ENCODE data around the gene SARDH. TPM values are rescaled to one million over a fixed set of nuclear protein-coding genes. Genes with fewer than 3 reads are reported as not detected.

SARDH gene
- total and polyA plus RNA-seq, 9 of the 15 experiments (the other 6 are each of a cell fraction or from before 2014, with no cell fraction given): 0.14 TPM; not detected in 8

- ATAC-seq: no peak
- peak in 1 of 4 experiments; percentile 11 for DNase-seq (ENCODE audit: extremely low read depth in 1 of 4, low spot score in 3 of 4)
- H3K4me2 ChIP-seq (ENCODE audit: insufficient read depth, low read length): no peak overlapping the region
- WGBS (ENCODE audit: insufficient coverage, low coverage, missing lambda C conversion rate): 4% methylated on average over 22 of the region's 23 CpGs
- no peaks in the 10 kb centered on the region for H3K79me2 ChIP-seq (ENCODE audit: control insufficient read depth, insufficient read depth, low read length)
- H3K36me3 ChIP-seq (ENCODE audit: control insufficient read depth, insufficient read depth, low read length): no peaks in the 10 kb centered on the region
- H3K9ac ChIP-seq (ENCODE audit: insufficient read depth in 1 of 2, low read depth in 2 of 2, low read length in 2 of 2): no peak overlapping the region
- intact Hi-C loops (cut with micrococcal nuclease) (no loop called here), in situ Hi-C loops (cut with MboI) (loop anchor here (5.0 kb wide), 1 partner anchor 198 kb away; no protein-coding TSS in a partner anchor)
- no peak for TF ChIP-seq ZBTB2 (IDR thresholded peaks at IDR 0.05)
- TF ChIP-seq NFIC (IDR thresholded peaks at IDR 0.05): peak; percentile 42
- no peak for TF ChIP-seq THAP7 (CRISPR knock-in tag; IDR thresholded peaks at IDR 0.05)
- no peak overlapping the region for H3K27ac ChIP-seq (ENCODE audit: extremely low read depth, low read depth, low read length)
- CTCF ChIA-PET (ENCODE audit: low intra/inter-chr PET ratio): no interaction called here
- no TSS peak for BruUV-seq (replicated peaks)
- H3K9me1 ChIP-seq (ENCODE audit: control insufficient read depth, insufficient read depth, low read length): no peaks in the 10 kb centered on the region
- no peaks in the 10 kb centered on the region for H3K9me3 ChIP-seq (replicated peaks; ENCODE audit: control insufficient read depth, insufficient read depth, low read depth, low read length)
- H2AFZ ChIP-seq (ENCODE audit: low read depth, low read length): no peak overlapping the region
- H3K27me3 ChIP-seq (ENCODE audit: control insufficient read depth in 2 of 2, insufficient read depth in 2 of 2, low read length in 2 of 2): peaks cover under 1 to 25% of the 10 kb centered on the region in 2 experiments; a peak in 3 of 5 replicates
- H3K4me1 ChIP-seq (replicated peaks in 1 of 2; ENCODE audit: control insufficient read depth in 2 of 2, insufficient read depth in 2 of 2, low read length in 2 of 2): peaks cover 0 to 18% of the 10 kb centered on the region in 2 experiments; a peak in 2 of 5 replicates
- FAIRE-seq: no peak
- no peak overlapping the region for H3K4me3 ChIP-seq
- H4K20me1 ChIP-seq (replicated peaks; ENCODE audit: control insufficient read depth, insufficient read depth, low read length): peaks cover 9% of the 10 kb centered on the region; the same call in 1 of the 2 replicates
- POLR2A ChIA-PET: interaction anchor here (0.6 kb wide), 1 partner anchor 72 kb away, joined by 3 read pairs; no protein-coding TSS in a partner anchor
These were observed 3.4 kb downstream of the SARDH start for GRCh38 chr9:133734590-133735414.
